GM19193 (cell line): ENCODE measurements around the gene FUT1.

ENCODE experiments used
- POLR2A ChIP-seq: IDR thresholded peaks from 4 replicates; pipeline ENCODE4 v1.6.1; 2011; ENCODE audit not compliant: insufficient read depth, insufficient read length; ENCODE audit errors: extremely low read depth

Gene FUT1

GRCh38 chr19:48731452-48731851, 21.0 kb downstream of the FUT1 start:
- no peak for TF ChIP-seq POLR2A

- no peak for TF ChIP-seq POLR2A
Measured at GRCh38 chr19:48728911-48729664, 23.4 kb downstream of the FUT1 start.

GRCh38 chr19:48726556-48726955, 25.9 kb downstream of the FUT1 start:
- no peak for TF ChIP-seq POLR2A

- no peak for TF ChIP-seq POLR2A
Measured at GRCh38 chr19:48724796-48725753, 27.4 kb downstream of the FUT1 start.

GRCh38 chr19:48722196-48722708, 30.2 kb downstream of the FUT1 start:
- TF ChIP-seq POLR2A: no peak

GRCh38 chr19:48720613-48721296, 31.7 kb downstream of the FUT1 start:
- peak; percentile 49 for TF ChIP-seq POLR2A

- no peak for TF ChIP-seq POLR2A
Measured at GRCh38 chr19:48720251-48720612, 32.2 kb downstream of the FUT1 start.

- no peak for TF ChIP-seq POLR2A
Measured at GRCh38 chr19:48719263-48720171, 32.9 kb downstream of the FUT1 start, which contains the start of gene MAMSTR. TSS of gene MAMSTR (minus strand) at chr19:48719725. CDS start at chr19:48719031, 694 bp downstream.

GRCh38 chr19:48718711-48719231, 33.7 kb downstream of the FUT1 start:
- no peak for TF ChIP-seq POLR2A

GRCh38 chr19:48716562-48717291, 35.7 kb downstream of the FUT1 start:
- TF ChIP-seq POLR2A: no peak

GRCh38 chr19:48715681-48716171, 36.7 kb downstream of the FUT1 start:
- TF ChIP-seq POLR2A: no peak

GRCh38 chr19:48714759-48715675, 37.4 kb downstream of the FUT1 start:
- TF ChIP-seq POLR2A: no peak
